CD14-positive monocyte (primary cell): ENCODE results near the gene MPV17L. TPM values are rescaled to one million over a fixed set of nuclear protein-coding genes. Genes with fewer than 3 reads are reported as not detected.

ENCODE experiments used
- DNase-seq, 3 donors: peaks; one replicate each; pipeline ENCODE4 v3.0.0-alpha.2; 2011 to 2022
- H2AFZ ChIP-seq: 2 replicates; pipeline ENCODE4 v1.6.0; 2012; ENCODE audit warnings: mild to moderate bottlenecking, low read depth, low read length, inconsistent platforms; ENCODE audit not compliant: insufficient read depth, poor library complexity, severe bottlenecking
- H3K27ac ChIP-seq, 2 donors: 1 replicate in 1 of 2; 2 replicates in 1 of 2; pipeline ENCODE4 v1.5.1; 2012 to 2013; ENCODE audit warnings: low read length in 2 of 2, control low read depth in 1 of 2, inconsistent platforms in 1 of 2, low read depth in 1 of 2, mild to moderate bottlenecking in 1 of 2
- H3K27me3 ChIP-seq, 2 donors: one replicate each; pipeline versions ENCODE4 v1.6.0 to v1.6.1; 2011 to 2013; ENCODE audit warnings: low read length in 2 of 2; ENCODE audit not compliant: control insufficient read depth in 2 of 2, insufficient read depth in 2 of 2
- H3K36me3 ChIP-seq, 2 donors: replicated peaks in 1 of 2; 1 replicate in 1 of 2; 2 replicates in 1 of 2; pipeline versions ENCODE4 v1.5.1 to v1.6.1; 2012 to 2013; ENCODE audit warnings: low read length in 2 of 2, control low read depth in 1 of 2, inconsistent platforms in 1 of 2, mild to moderate bottlenecking in 1 of 2; ENCODE audit not compliant: insufficient read depth in 2 of 2, control insufficient read depth in 1 of 2
- H3K4me1 ChIP-seq, 2 donors: 1 replicate in 1 of 2; 2 replicates in 1 of 2; pipeline versions ENCODE4 v1.5.1 to v1.6.1; 2012 to 2013; ENCODE audit warnings: low read length in 2 of 2, control low read depth in 1 of 2, inconsistent platforms in 1 of 2, mild to moderate bottlenecking in 1 of 2, moderate library complexity in 1 of 2; ENCODE audit not compliant: insufficient read depth in 2 of 2, control insufficient read depth in 1 of 2
- H3K4me2 ChIP-seq: replicated peaks from 2 replicates; pipeline ENCODE3; 2012; ENCODE audit warnings: low read length, moderate library complexity, mild to moderate bottlenecking; ENCODE audit not compliant: poor library complexity, severe bottlenecking; ENCODE audit errors: extremely low read depth
- H3K4me3 ChIP-seq, 3 experiments: fragments of 200-600 bp in 1 of 3; sonication (generic) in 1 of 3; replicated peaks in 1 of 3; 1 replicate in 2 of 3; 2 replicates in 1 of 3; pipeline ENCODE4 v1.5.1; 2011 to 2013; ENCODE audit warnings: low read length in 3 of 3, mild to moderate bottlenecking in 3 of 3, control low read depth in 2 of 3, low read depth in 2 of 3, inconsistent platforms in 1 of 3, moderate library complexity in 1 of 3
- H3K79me2 ChIP-seq: 2 replicates; pipeline ENCODE4 v1.6.0; 2012; ENCODE audit warnings: mild to moderate bottlenecking, control low read depth, inconsistent platforms, low read length, moderate library complexity; ENCODE audit not compliant: insufficient read depth
- H3K9ac ChIP-seq: 2 replicates; pipeline ENCODE4 v1.6.0; 2017; ENCODE audit warnings: low read length, mild to moderate bottlenecking; ENCODE audit not compliant: insufficient read depth, poor library complexity, severe bottlenecking
- H3K9me3 ChIP-seq, 2 donors: replicated peaks in 1 of 2; 1 replicate in 1 of 2; 2 replicates in 1 of 2; pipeline versions ENCODE4 v1.5.1 to v1.6.1; 2012 to 2013; ENCODE audit warnings: low read length in 2 of 2, control low read depth in 1 of 2; ENCODE audit not compliant: control insufficient read depth in 1 of 2, insufficient read depth in 1 of 2
- H4K20me1 ChIP-seq: 2 replicates; pipeline ENCODE4 v1.6.0; 2012; ENCODE audit warnings: mild to moderate bottlenecking, low read length, control low read depth, moderate library complexity; ENCODE audit not compliant: insufficient read depth
- H3K27ac Mint-ChIP-seq, 7 donors: one replicate each; pipeline ENCODE4 v1.8.0; 2020; ENCODE audit warnings: mild to moderate bottlenecking in 7 of 7, mixed read lengths in 7 of 7, moderate library complexity in 6 of 7, inconsistent platforms in 2 of 7
- H3K27me3 Mint-ChIP-seq, 3 donors: one replicate each; pipeline ENCODE4 v1.8.0; 2021 to 2022; ENCODE audit warnings: low read depth in 3 of 3, mild to moderate bottlenecking in 3 of 3, mixed read lengths in 3 of 3, moderate library complexity in 3 of 3, inconsistent platforms in 1 of 3
- H3K36me3 Mint-ChIP-seq, 2 donors: one replicate each; pipeline ENCODE4 v1.8.0; 2020; ENCODE audit warnings: mixed read lengths in 2 of 2, inconsistent platforms in 1 of 2, mild to moderate bottlenecking in 1 of 2
- H3K4me1 Mint-ChIP-seq: one replicate; pipeline ENCODE4 v1.8.0; 2020; ENCODE audit warnings: mild to moderate bottlenecking, mixed read lengths
- H3K4me3 Mint-ChIP-seq, 2 donors: one replicate each; pipeline ENCODE4 v1.8.0; 2020; ENCODE audit warnings: mild to moderate bottlenecking in 2 of 2, mixed read lengths in 2 of 2, moderate library complexity in 1 of 2
- H3K9me3 Mint-ChIP-seq, 7 donors: one replicate each; pipeline ENCODE4 v1.8.0; 2020 to 2022; ENCODE audit warnings: mixed read lengths in 7 of 7, mild to moderate bottlenecking in 6 of 7, moderate library complexity in 6 of 7, inconsistent platforms in 2 of 7
- WGBS: methylation state at CpG from one replicate; pipeline ENCODE4 v1.1.5; 2013; ENCODE audit warnings: missing lambda C conversion rate; ENCODE audit not compliant: insufficient coverage; 5-methylcytosine and 5-hydroxymethylcytosine counted together
- intact Hi-C, 2 donors: fragments of 100-400 bp; cut with micrococcal nuclease; formaldehyde crosslinking; loops; one replicate each; pipeline versions ENCODE4 v1.15.0 to v1.15.1; 2023
- polyA plus RNA-seq, 3 donors: library from polyadenylated mRNA; depleted of rRNA in 1 of 3; unstranded in 2 of 3; stranded (reverse) in 1 of 3; fragments of 300-500 nt in 2 of 3; fragments of >200 nt in 1 of 3; fragmentation: Illumina TruSeq in 2 of 3; gene quantifications; 1 replicate in 2 of 3; 2 replicates in 1 of 3; pipeline ENCODE4 v1.2.3, GENCODE V29; 2012 to 2021
- TF ChIP-seq, protein P1 (sequence below): fragments of 200-600 bp; IDR thresholded peaks from one replicate; pipeline ENCODE4 v1.8.0; 2022; ENCODE audit warnings: antibody characterized with exemption, mild to moderate bottlenecking

MPV17L gene
- polyA plus RNA-seq, 3 donors: 0.13 to 0.58 TPM; not detected in 1

DNA sequence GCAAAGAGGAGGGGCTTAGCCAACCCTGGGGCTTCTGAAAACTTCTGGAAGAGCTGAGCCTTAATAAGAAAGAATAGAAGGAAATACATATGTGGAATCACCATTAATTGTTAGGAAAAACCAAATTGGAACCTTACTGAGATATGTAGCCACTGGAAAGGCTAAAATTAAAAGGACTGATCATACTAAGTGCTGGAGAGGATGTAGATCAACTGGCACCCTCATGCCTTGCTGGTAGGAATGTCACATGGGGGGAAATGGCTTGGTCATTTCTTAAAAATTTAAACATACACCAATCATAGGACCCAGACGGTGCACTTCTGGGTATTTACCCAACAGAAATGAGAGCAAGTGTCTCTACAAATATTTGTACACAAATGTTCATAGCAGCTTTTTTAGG, 49.9 kb downstream of the MPV17L start:
- WGBS: no CpG with 5 or more reads among the region's 1 CpG
- Mint-ChIP-seq H3K27me3 (peaks cover 0 to 3% (median 0%) of the 10 kb centered on the region in 3 donors), H3K9me3 (peaks cover 3 to 10% (median 7%) of the 10 kb centered on the region in 7 donors), H3K4me1 (no peaks in the 10 kb centered on the region), H3K36me3 (no peaks in the 10 kb centered on the region), H3K4me3 (no peak overlapping the region), H3K27ac (peak overlapping the region in 1 of 7 donors; percentile 26)
- Histone ChIP-seq H3K9me3 (peaks cover 0 to 4% of the 10 kb centered on the region in 2 donors), H3K4me1 (no peaks in the 10 kb centered on the region), H3K27me3 (no peaks in the 10 kb centered on the region), H3K4me3 (no peak overlapping the region), H2AFZ (no peak overlapping the region), H3K4me2 (no peak overlapping the region), H3K36me3 (no peaks in the 10 kb centered on the region), H3K27ac (no peak overlapping the region), H3K9ac (no peak overlapping the region), H4K20me1 (no peaks in the 10 kb centered on the region), H3K79me2 (no peaks in the 10 kb centered on the region)
- intact Hi-C loops: no loop called here
- TF ChIP-seq, protein P1, sequence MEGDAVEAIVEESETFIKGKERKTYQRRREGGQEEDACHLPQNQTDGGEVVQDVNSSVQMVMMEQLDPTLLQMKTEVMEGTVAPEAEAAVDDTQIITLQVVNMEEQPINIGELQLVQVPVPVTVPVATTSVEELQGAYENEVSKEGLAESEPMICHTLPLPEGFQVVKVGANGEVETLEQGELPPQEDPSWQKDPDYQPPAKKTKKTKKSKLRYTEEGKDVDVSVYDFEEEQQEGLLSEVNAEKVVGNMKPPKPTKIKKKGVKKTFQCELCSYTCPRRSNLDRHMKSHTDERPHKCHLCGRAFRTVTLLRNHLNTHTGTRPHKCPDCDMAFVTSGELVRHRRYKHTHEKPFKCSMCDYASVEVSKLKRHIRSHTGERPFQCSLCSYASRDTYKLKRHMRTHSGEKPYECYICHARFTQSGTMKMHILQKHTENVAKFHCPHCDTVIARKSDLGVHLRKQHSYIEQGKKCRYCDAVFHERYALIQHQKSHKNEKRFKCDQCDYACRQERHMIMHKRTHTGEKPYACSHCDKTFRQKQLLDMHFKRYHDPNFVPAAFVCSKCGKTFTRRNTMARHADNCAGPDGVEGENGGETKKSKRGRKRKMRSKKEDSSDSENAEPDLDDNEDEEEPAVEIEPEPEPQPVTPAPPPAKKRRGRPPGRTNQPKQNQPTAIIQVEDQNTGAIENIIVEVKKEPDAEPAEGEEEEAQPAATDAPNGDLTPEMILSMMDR: no peak
- DNase-seq: no peak

DNA sequence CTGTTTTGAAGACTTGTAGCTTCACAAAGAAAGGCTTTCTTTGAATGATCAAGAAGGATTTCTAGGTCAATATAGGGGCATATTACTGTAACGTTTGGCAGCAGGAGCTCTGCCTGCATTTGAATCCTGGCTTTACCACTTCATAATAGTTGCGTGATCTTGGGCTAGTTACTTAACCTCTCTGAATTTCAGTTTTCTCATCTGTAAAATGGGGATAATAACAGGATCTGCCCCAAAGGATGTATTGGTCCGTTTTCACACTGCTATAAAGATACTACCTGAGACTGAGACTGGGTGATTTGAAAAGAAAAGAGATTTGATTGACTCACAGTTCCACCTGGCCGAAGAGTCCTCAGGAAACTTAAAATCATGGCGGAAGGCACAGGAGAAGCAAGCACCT, 51.3 kb downstream of the MPV17L start:
- H3K27ac Mint-ChIP-seq: no peak overlapping the region
- Histone ChIP-seq H3K9ac (no peak overlapping the region), H3K4me3 (no peak overlapping the region), H3K27ac (no peak overlapping the region), H3K79me2 (no peaks in the 10 kb centered on the region), H3K36me3 (no peaks in the 10 kb centered on the region), H2AFZ (no peak overlapping the region), H4K20me1 (no peaks in the 10 kb centered on the region), H3K4me2 (no peak overlapping the region), H3K27me3 (no peaks in the 10 kb centered on the region), H3K9me3 (peaks cover 0 to 4% of the 10 kb centered on the region in 2 donors), H3K4me1 (no peaks in the 10 kb centered on the region)
- no peaks in the 10 kb centered on the region for H3K36me3 Mint-ChIP-seq
- intact Hi-C loops: no loop called here
- no peak overlapping the region for H3K4me3 Mint-ChIP-seq
- peaks cover 3 to 10% (median 7%) of the 10 kb centered on the region in 7 donors for H3K9me3 Mint-ChIP-seq
- TF ChIP-seq, protein P1: no peak
- H3K4me1 Mint-ChIP-seq: no peaks in the 10 kb centered on the region
- peaks cover 0 to 1% (median 1%) of the 10 kb centered on the region in 3 donors for H3K27me3 Mint-ChIP-seq
- no peak for DNase-seq
- WGBS: no CpG with 5 or more reads among the region's 5 CpGs
